B cell (primary cell): ENCODE results near the gene RNF167. TPM values are rescaled to one million over a fixed set of nuclear protein-coding genes. Genes with fewer than 3 reads are reported as not detected.

Source experiments
- ATAC-seq: fragments of 200-7000 bp; cut with Tn5 transposase; one replicate; pipeline ENCODE4 v1.10.0; 2021; ENCODE audit warnings: low read depth, mild to moderate bottlenecking, moderate number of reproducible peaks, moderate library complexity
- CTCF ChIA-PET: fragments of 350-600 bp; sonication (Branson Sonifier 250); formaldehyde crosslinking; loops from one replicate; lab custom pipeline; 2021; ENCODE audit warnings: antibody characterized with exemption, inconsistent platforms; lab: Charles Lee
- POLR2A ChIA-PET: fragments of 350-600 bp; sonication (Branson Sonifier 250); formaldehyde crosslinking; loops from one replicate; lab custom pipeline; 2021; ENCODE audit warnings: antibody characterized with exemption; lab: Charles Lee
- DNase-seq: peaks from one replicate; pipeline ENCODE4 v3.0.0; 2013
- H2AFZ ChIP-seq: 2 replicates; pipeline ENCODE4 v1.6.1; 2012; ENCODE audit warnings: mild to moderate bottlenecking, low read depth, low read length; ENCODE audit not compliant: insufficient read depth, poor library complexity, severe bottlenecking
- H3K27ac ChIP-seq, 2 donors: 1 replicate in 1 of 2; 2 replicates in 1 of 2; pipeline ENCODE4 v1.5.1; 2012 to 2013; ENCODE audit warnings: low read length in 2 of 2, mild to moderate bottlenecking in 2 of 2, moderate library complexity in 1 of 2
- H3K27me3 ChIP-seq, 4 experiments: fragments of 200-600 bp in 1 of 4; sonication (generic) in 1 of 4; replicated peaks in 1 of 4; 1 replicate in 2 of 4; 2 replicates in 2 of 4; pipeline versions ENCODE4 v1.6.1 to v1.7.0; 2013 to 2016; ENCODE audit warnings: low read length in 3 of 4, mild to moderate bottlenecking in 2 of 4, mixed read lengths in 1 of 4, moderate library complexity in 1 of 4; ENCODE audit not compliant: insufficient read depth in 4 of 4, control insufficient read depth in 3 of 4; ENCODE audit errors: control extremely low read depth in 1 of 4
- H3K36me3 ChIP-seq, 2 experiments: replicated peaks in 1 of 2; 1 replicate in 1 of 2; 2 replicates in 1 of 2; pipeline versions ENCODE4 v1.6.1 to v1.7.1; 2013; ENCODE audit warnings: low read length in 1 of 2; ENCODE audit not compliant: insufficient read depth in 2 of 2, control insufficient read depth in 1 of 2; ENCODE audit errors: control extremely low read depth in 1 of 2, extremely low read depth in 1 of 2
- H3K4me1 ChIP-seq, 2 donors: fragments of 200-600 bp in 1 of 2; sonication (generic) in 1 of 2; 1 replicate in 1 of 2; 2 replicates in 1 of 2; pipeline versions ENCODE4 v1.5.1 to v1.6.1; 2013 to 2017; ENCODE audit warnings: low read length in 2 of 2; ENCODE audit not compliant: control insufficient read depth in 2 of 2, insufficient read depth in 2 of 2
- H3K4me2 ChIP-seq: replicated peaks from 2 replicates; pipeline ENCODE3; 2012; ENCODE audit warnings: mild to moderate bottlenecking, low read depth, low read length; ENCODE audit not compliant: poor library complexity, severe bottlenecking
- H3K4me3 ChIP-seq, 5 experiments: fragments of 200-600 bp in 1 of 5; sonication (generic) in 1 of 5; 1 replicate in 3 of 5; 2 replicates in 2 of 5; pipeline versions ENCODE4 v1.5.1 to v1.7.0; 2011 to 2016; ENCODE audit warnings: low read length in 4 of 5, mild to moderate bottlenecking in 4 of 5, low read depth in 2 of 5, control low read depth in 1 of 5, moderate library complexity in 1 of 5; ENCODE audit not compliant: insufficient read depth in 1 of 5; ENCODE audit errors: control extremely low read depth in 1 of 5, extremely low read depth in 1 of 5
- H3K79me2 ChIP-seq: fragments of 200-600 bp; sonication (generic); one replicate; pipeline ENCODE4 v1.6.0; 2016; ENCODE audit warnings: low read length; ENCODE audit not compliant: control insufficient read depth, insufficient read depth
- H3K9ac ChIP-seq: fragments of 200-600 bp; sonication (generic); 2 replicates; pipeline ENCODE4 v1.6.1; 2017; ENCODE audit warnings: mild to moderate bottlenecking, low read length, moderate library complexity
- H3K9me3 ChIP-seq, 3 donors: one replicate each; pipeline versions ENCODE4 v1.6.1 to v1.7.1; 2013; ENCODE audit warnings: low read length in 2 of 3; ENCODE audit not compliant: control insufficient read depth in 2 of 3, insufficient read depth in 1 of 3; ENCODE audit errors: control extremely low read depth in 1 of 3
- H4K20me1 ChIP-seq: 2 replicates; pipeline ENCODE4 v1.6.0; 2012; ENCODE audit warnings: mild to moderate bottlenecking, low read length; ENCODE audit not compliant: insufficient read depth, control insufficient read depth, poor library complexity, severe bottlenecking
- H3K27ac Mint-ChIP-seq: one replicate; pipeline ENCODE4 v1.8.0; 2021; ENCODE audit warnings: mixed read lengths
- H3K27me3 Mint-ChIP-seq: one replicate; pipeline ENCODE4 v1.8.0; 2021; ENCODE audit warnings: mixed read lengths
- H3K4me1 Mint-ChIP-seq: one replicate; pipeline ENCODE4 v1.8.0; 2021; ENCODE audit warnings: mixed read lengths
- H3K4me3 Mint-ChIP-seq: one replicate; pipeline ENCODE4 v1.8.0; 2021; ENCODE audit warnings: mixed read lengths
- H3K9me3 Mint-ChIP-seq: one replicate; pipeline ENCODE4 v1.8.0; 2022; ENCODE audit warnings: mixed read lengths; ENCODE audit not compliant: insufficient read depth
- EZH2 ChIP-seq: IDR thresholded peaks from 2 replicates; pipeline ENCODE4 v1.6.1; 2012; ENCODE audit warnings: borderline replicate concordance, low read depth, mild to moderate bottlenecking, moderate library complexity, low read length; ENCODE audit not compliant: insufficient read depth, poor library complexity, severe bottlenecking
- WGBS: methylation state at CpG from one replicate; pipeline ENCODE4 v1.1.5; 2013; ENCODE audit warnings: missing lambda C conversion rate; ENCODE audit not compliant: insufficient coverage; 5-methylcytosine and 5-hydroxymethylcytosine counted together
- intact Hi-C: fragments of 100-400 bp; cut with micrococcal nuclease; formaldehyde crosslinking; loops from one replicate; pipeline ENCODE4 v1.10.0; 2022
- polyA plus RNA-seq: library from polyadenylated mRNA; depleted of rRNA; stranded (reverse); fragments of >200 nt; gene quantifications from 2 replicates; pipeline ENCODE4 v1.2.3, GENCODE V29; 2012
- total RNA-seq, 2 donors: library from RNA; stranded (reverse); fragments of 120-200 nt in 1 of 2; gene quantifications; 1 replicate in 1 of 2; 2 replicates in 1 of 2; pipeline versions ENCODE4 v1.2.3 to v1.2.4, GENCODE V29; 2013 to 2022
- TF ChIP-seq, protein P1 (sequence below): fragments of 200-600 bp; IDR thresholded peaks from one replicate; pipeline ENCODE4 v1.8.0; 2022; ENCODE audit warnings: antibody characterized with exemption, mild to moderate bottlenecking

RNF167 gene
- total and polyA plus RNA-seq, 2 donors (not counting 1 experiment from before 2014, with no cell fraction given), result 143 to 186 TPM

GRCh38 chr17:4965311-4965986 is 25.4 kb downstream of the RNF167 start:
- Histone ChIP-seq H3K4me2 (no peak overlapping the region), H3K9me3 (no peaks in the 10 kb centered on the region), H2AFZ (no peak overlapping the region), H3K36me3 (peaks cover 0 to 7% of the 10 kb centered on the region in 2 experiments), H4K20me1 (no peaks in the 10 kb centered on the region), H3K27me3 (no peaks in the 10 kb centered on the region), H3K9ac (no peak overlapping the region), H3K4me1 (peaks cover 17 to 22% of the 10 kb centered on the region in 2 donors), H3K79me2 (peaks cover 26% of the 10 kb centered on the region), H3K4me3 (no peak overlapping the region), H3K27ac (no peak overlapping the region)
- ATAC-seq (no peak), DNase-seq (no peak)
- intact Hi-C loops, result loop anchor here (5.0 kb wide), 1 partner anchor 52 kb away; no protein-coding TSS in a partner anchor
- CTCF ChIA-PET, result interaction anchor here (0.8 to 2.8 kb wide), 7 partner anchors 14 to 65 kb away, joined by 3 to 24 read pairs (median 5); partner anchors contain the start of genes CAMTA2, PFN1, RNF167 and SLC25A11
- H3K4me3 Mint-ChIP-seq, result peak overlapping the region; percentile 66
- 98% methylated on average over 11 of the region's 15 CpGs for WGBS
- no peak for TF ChIP-seq EZH2
- TF ChIP-seq, protein P1, sequence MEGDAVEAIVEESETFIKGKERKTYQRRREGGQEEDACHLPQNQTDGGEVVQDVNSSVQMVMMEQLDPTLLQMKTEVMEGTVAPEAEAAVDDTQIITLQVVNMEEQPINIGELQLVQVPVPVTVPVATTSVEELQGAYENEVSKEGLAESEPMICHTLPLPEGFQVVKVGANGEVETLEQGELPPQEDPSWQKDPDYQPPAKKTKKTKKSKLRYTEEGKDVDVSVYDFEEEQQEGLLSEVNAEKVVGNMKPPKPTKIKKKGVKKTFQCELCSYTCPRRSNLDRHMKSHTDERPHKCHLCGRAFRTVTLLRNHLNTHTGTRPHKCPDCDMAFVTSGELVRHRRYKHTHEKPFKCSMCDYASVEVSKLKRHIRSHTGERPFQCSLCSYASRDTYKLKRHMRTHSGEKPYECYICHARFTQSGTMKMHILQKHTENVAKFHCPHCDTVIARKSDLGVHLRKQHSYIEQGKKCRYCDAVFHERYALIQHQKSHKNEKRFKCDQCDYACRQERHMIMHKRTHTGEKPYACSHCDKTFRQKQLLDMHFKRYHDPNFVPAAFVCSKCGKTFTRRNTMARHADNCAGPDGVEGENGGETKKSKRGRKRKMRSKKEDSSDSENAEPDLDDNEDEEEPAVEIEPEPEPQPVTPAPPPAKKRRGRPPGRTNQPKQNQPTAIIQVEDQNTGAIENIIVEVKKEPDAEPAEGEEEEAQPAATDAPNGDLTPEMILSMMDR, result no peak
- no peaks in the 10 kb centered on the region for H3K27me3 Mint-ChIP-seq
- peak overlapping the region; percentile 72 for H3K27ac Mint-ChIP-seq
- H3K4me1 Mint-ChIP-seq, result peaks cover 13% of the 10 kb centered on the region
- POLR2A ChIA-PET, result interaction anchor here (0.6 to 4.7 kb wide), 3 partner anchors 17 to 234 kb away, joined by 6 to 81 read pairs (median 25); partner anchors contain the start of genes PFN1, RNF167 and SLC25A11
- H3K9me3 Mint-ChIP-seq, result no peaks in the 10 kb centered on the region
